KOPT-K1 (cell line): ENCODE results near the gene KRT85.

Experiments used
- H3K27ac ChIP-seq: fragments of 200-600 bp; sonication (generic); 2 replicates; pipeline ENCODE4 v1.5.1; 2016; ENCODE audit warnings: antibody characterized with exemption, mild to moderate bottlenecking, low read depth, low read length; ENCODE audit not compliant: poor library complexity, severe bottlenecking
- H3K36me3 ChIP-seq: fragments of 200-600 bp; sonication (generic); 2 replicates; pipeline ENCODE4 v1.5.1; 2017; ENCODE audit warnings: antibody characterized with exemption, mild to moderate bottlenecking, low read length, moderate library complexity; ENCODE audit not compliant: insufficient read depth
- H3K9me3 ChIP-seq: fragments of 200-600 bp; sonication (generic); 2 replicates; pipeline ENCODE4 v1.5.1; 2017; ENCODE audit warnings: antibody characterized with exemption, low read length, mild to moderate bottlenecking; ENCODE audit not compliant: insufficient read depth, poor library complexity, severe bottlenecking

KRT85 gene

GRCh38 chr12:52364061-52364460, 3.2 kb downstream of the KRT85 start:
- Histone ChIP-seq H3K27ac (no peak overlapping the region), H3K9me3 (no peaks in the 10 kb centered on the region), H3K36me3 (no peaks in the 10 kb centered on the region)

GRCh38 chr12:52363111-52363679, 4.1 kb downstream of the KRT85 start:
- Histone ChIP-seq H3K9me3 (no peaks in the 10 kb centered on the region), H3K36me3 (no peaks in the 10 kb centered on the region), H3K27ac (no peak overlapping the region)

DNA sequence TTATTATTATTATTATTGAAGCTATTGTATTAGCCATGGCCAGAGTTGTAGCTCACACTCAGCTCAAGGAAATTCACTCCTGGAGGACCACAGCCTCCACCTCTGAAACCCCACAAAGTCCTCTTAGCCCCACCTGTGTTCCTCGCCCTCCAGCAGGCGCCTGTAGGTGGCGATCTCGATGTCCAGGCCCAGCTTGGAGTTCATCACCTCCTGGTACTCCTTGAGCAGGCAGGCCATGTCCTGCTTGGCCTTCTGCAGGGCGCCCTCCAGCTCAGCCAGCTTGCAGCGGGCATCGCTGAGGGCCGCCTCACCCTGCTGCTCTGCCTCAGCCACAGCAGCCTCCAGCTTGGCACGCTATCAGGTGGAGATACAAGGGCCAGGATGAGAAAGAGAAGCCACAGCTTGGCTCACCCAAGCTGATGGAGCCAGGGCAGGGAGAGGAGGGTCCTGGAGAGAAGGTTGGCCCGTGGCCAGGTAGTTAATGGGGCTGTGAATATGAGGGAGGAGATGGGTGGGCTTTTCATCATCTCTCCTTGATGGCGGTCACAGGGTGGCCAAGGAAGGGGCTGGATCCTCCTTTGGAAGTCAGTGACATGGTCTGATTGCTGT, 5.1 kb downstream of the KRT85 start:
- Histone ChIP-seq H3K27ac (no peak overlapping the region), H3K9me3 (no peaks in the 10 kb centered on the region), H3K36me3 (no peaks in the 10 kb centered on the region)

DNA sequence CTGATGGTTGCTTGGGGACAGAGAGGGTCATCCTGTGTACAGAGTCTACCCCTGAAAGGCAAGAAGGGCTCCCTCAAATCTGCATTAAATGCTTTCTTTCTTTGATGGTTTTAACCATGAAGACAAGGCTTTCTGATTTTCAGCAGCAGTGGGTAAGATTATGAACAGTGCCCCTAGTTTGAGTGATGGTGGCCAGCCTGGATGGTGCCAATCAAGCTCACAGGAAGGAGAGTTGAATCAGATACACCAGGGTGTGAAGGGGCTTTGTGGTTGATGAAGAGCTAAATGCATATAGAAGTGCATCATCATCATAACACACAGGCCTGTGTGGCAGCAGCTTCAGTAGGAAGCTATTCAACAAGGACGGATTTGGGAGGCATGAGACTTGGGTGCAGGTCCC, 5.7 kb downstream of the KRT85 start:
- Histone ChIP-seq H3K9me3 (no peaks in the 10 kb centered on the region), H3K36me3 (no peaks in the 10 kb centered on the region), H3K27ac (no peak overlapping the region)

- H3K9me3 ChIP-seq: no peaks in the 10 kb centered on the region
- H3K27ac ChIP-seq: no peak overlapping the region
- H3K36me3 ChIP-seq: no peaks in the 10 kb centered on the region
These were observed 6.5 kb downstream of the KRT85 start for GRCh38 chr12:52360663-52361271.

GRCh38 chr12:52360106-52360662, 7.1 kb downstream of the KRT85 start:
- Histone ChIP-seq H3K9me3 (no peaks in the 10 kb centered on the region), H3K27ac (no peak overlapping the region), H3K36me3 (no peaks in the 10 kb centered on the region)

GRCh38 chr12:52359621-52360061, 7.6 kb downstream of the KRT85 start:
- H3K9me3 ChIP-seq: no peaks in the 10 kb centered on the region
- no peak overlapping the region for H3K27ac ChIP-seq
- no peaks in the 10 kb centered on the region for H3K36me3 ChIP-seq

DNA sequence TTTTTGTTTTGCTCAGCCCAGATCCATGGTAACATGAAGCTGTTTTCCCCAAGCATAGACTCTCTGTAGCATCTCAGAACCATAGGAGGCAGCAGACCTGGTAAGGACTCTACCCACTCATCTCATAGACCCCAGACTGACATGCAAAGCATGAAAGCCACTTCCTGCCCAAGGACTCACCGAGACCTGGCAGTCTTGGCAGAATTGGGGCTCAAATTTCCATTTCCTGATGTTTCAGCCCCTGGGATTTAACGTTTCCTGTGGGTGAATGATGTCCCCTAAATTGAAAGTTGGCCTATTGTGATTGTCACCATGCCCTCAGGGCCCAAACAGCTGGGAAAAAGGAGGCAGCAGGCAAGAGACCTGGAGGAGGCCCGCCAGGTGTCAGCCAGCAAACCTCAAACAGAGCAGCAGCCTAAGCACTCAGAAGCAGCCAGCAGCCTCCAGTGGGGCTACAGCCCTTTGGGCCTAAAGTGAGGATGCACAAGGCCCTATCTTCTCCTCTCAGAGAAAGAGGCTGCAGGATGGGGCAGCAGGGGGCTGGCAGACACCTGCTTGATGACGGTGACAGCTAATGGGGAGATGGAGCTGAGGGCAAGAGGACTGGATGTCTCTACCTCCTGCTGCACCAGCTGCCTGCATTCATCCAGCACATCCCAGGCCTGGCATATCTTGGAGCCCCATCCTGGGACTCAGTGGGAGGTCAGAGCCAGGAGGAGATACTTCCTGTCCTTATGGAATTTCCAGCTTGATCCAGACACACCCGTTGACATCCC, 8.5 kb downstream of the KRT85 start:
- no peaks in the 10 kb centered on the region for H3K36me3 ChIP-seq
- H3K27ac ChIP-seq: no peak overlapping the region
- no peaks in the 10 kb centered on the region for H3K9me3 ChIP-seq

GRCh38 chr12:52356762-52357580, 10.3 kb downstream of the KRT85 start:
- Histone ChIP-seq H3K36me3 (no peaks in the 10 kb centered on the region), H3K9me3 (no peaks in the 10 kb centered on the region), H3K27ac (no peak overlapping the region)

DNA sequence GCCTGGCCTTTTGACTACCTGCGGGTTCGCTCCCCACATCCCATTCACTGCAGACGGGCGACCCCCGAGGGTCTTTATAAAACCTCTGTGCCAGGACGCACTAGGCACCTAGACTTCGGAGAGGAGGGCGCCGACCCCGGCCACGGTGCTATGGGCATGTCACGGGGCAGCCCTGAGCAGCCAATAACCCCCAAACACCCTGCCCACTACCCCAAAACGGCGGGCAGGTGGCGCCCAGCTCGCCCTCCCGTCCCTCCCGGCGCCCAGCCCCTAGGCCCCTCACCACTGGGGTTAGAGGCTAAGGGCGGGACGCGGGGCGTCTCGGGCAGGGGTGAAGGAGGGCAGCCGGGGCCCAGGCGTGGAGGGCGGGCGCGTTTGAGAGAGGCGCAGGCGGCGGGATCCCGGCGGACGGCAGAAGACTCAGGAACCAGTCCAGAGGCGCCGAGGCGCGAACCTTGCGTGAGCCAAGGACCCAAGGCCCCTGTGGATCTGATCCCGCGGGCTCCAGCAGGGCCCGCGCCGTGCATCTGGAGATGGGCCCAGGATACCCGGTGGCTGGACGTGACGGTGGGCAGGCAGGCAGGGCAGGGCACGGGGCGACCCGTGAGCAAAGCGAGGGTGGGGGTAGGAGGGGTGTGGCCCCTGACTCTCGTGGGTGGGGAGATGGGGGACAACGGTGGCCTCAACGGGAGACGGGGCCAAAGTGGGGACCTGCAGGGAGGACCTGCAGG, 11.1 kb downstream of the KRT85 start:
- Histone ChIP-seq H3K27ac (no peak overlapping the region), H3K9me3 (no peaks in the 10 kb centered on the region), H3K36me3 (no peaks in the 10 kb centered on the region)

DNA sequence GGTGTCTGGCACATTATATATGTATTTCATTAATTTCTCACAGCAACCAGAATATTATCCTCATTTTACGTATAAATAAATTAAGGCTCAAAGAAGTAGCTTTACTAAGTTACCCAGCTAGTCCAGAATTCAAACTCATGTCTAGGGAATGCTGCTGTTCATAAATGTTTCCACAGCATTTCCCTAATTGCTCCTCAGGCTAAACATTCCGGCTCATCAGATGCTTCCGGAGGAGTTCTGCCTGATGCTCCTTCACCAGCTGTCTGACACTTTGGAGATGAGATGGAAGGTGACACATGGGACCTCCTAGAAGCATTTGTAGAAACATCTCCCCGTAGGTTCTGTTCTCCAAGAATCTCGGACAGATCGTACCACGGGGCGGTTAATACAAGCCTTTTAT, 12.1 kb downstream of the KRT85 start:
- Histone ChIP-seq H3K36me3 (no peaks in the 10 kb centered on the region), H3K27ac (no peak overlapping the region), H3K9me3 (no peaks in the 10 kb centered on the region)

DNA sequence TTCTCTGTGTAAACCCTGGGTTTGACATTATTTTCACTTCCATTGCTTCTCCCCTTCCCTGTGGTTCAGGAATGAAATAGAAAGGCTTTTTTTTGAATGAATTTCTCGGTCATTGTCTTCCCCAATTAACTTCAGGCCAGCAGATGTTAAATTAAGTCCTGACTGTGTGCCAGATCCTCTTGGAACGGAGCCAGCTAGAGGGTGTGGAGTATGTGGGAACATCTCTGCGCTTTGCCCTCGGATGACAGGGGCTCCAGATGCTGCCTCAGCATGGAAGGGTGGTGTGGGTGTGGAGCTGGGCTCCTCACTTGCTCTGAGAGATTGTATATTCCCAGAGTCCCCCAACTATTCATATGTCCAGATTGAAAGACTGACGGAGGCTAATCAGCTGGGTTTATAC, 13.1 kb downstream of the KRT85 start:
- no peak overlapping the region for H3K27ac ChIP-seq
- H3K36me3 ChIP-seq: no peaks in the 10 kb centered on the region
- H3K9me3 ChIP-seq: no peaks in the 10 kb centered on the region

DNA sequence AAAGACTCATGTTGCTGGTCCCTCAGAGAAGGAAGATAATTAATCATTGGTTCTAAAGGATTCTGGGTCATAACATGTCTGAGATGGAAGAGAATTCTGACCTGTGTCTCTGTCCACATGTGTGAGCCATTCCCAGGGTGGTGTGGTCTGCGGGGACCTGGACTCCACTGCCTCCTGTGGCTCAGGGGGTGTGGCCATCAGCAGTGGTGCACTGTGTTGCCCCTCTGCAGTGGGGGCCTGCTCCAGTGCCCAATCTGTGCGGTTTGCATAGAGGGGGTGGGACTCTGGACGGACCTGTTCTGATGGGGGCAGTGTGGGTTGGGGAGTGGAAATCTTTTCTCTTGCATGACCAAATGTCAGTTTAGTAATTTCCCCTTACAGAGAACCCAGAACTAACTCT, 13.5 kb downstream of the KRT85 start:
- Histone ChIP-seq H3K9me3 (no peaks in the 10 kb centered on the region), H3K27ac (no peak overlapping the region), H3K36me3 (no peaks in the 10 kb centered on the region)

DNA sequence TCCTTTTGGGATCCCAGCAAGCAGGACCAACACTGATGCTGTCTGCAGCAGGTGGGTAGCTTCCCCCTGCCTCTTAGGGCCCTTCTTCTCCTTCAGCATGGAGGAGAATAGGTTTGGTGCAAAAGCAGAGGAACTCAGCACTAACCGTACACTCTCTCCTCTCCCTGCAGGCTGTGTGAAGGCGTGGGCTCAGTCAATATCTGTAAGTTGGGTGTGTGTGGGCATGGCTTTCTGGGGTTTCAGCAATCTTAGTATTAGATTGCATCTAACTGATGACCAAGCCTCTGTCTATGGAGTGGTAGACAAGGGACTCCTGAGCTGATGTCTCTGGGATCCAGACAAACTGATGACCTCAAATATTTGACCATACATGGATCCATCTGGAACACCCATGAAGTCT, 14.3 kb downstream of the KRT85 start:
- no peaks in the 10 kb centered on the region for H3K9me3 ChIP-seq
- no peak overlapping the region for H3K27ac ChIP-seq
- no peaks in the 10 kb centered on the region for H3K36me3 ChIP-seq
